HG03064 (cell line): Measurements from ENCODE around the gene KRTAP10-1.
"Not testable (repeated sequence)": the region's sequence is repeated elsewhere in the genome, so short reads cannot be mapped to it uniquely, and the experiment has no call there.

Experiments used
- ATAC-seq: cut with Tn5 transposase; IDR thresholded peaks from one replicate; pipeline ENCODE4 v1.9.1; 2021; ENCODE audit warnings: low read depth; ENCODE audit not compliant: unreplicated experiment

KRTAP10-1 gene, protein sequence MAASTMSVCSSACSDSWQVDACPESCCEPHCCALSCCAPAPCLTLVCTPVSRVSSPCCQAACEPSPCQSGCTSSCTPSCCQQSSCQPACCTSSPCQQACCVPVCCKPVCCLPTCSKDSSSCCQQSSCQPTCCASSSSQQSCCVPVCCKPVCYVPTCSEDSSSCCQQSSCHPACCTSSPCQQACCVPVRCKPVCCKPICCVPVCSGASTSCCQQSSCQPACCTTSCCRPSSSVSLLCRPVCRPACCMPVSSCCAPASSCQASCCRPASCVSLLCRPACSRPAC

GRCh38 chr21:44539991-44540666, at the start of gene KRTAP10-1:
Gene KRTAP10-1 (minus strand): TSS chr21:44540195. CDS start chr21:44540150, 45 bp downstream.
- no peak for ATAC-seq

DNA sequence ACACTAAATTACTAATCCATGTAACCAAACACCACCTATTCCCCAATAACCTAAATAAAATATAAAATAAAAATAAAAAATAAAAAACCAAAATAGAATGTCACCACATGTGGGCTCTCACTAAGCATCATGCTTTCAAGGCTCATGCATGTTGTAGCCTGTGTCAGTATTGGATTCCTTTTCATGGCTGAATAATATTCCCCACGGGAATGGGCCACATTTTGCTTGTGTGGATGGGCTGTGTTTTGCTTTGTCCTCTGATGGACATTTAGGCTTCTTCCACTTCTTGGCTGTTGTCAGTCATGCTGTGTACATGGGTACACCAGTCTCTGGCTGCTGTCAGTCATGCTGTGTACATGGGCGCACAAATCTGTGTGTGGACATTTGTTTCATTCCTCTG, 49.1 kb upstream of the KRTAP10-1 start:
- no peak for ATAC-seq

GRCh38 chr21:44585892-44586291, 45.9 kb upstream of the KRTAP10-1 start:
- no peak for ATAC-seq

GRCh38 chr21:44583800-44584147, 43.8 kb upstream of the KRTAP10-1 start:
- no peak for ATAC-seq

DNA sequence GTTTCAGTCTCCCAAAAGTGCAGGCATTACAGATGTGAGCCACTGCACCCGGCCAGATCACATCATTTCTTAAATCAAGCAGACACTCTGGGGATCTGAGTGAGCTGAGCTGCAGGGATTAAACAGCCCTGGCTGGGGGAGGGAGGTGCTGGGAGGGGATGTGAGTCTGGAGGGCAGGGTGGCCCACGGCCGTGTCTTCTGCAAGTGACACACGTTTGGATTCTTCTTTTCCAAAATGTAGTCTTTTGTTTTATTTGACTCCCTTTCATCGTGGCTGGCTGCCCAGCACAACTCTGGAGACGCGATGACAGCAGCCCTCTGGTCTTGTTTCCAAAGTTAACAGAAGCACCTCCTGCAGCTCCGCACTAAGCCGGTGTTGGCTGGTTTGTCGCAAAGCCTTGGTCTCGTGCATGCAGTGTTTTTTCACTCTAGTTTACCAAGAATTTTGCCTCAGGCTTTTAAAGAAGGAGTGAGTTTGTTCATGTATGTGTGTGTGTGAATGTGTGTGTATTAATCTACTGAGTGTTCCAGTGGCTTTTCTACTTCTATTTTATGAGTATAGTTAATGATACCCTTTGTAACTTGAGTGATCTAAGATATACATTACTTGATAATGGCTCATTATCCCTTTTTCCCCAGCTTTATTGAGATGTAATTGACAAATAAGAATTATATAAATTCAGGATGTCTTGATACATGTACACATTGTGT, 43.2 kb upstream of the KRTAP10-1 start:
- ATAC-seq, result no peak

- no peak for ATAC-seq
These were observed 42.1 kb upstream of the KRTAP10-1 start for GRCh38 chr21:44582055-44582454.

GRCh38 chr21:44581158-44581557, 41.2 kb upstream of the KRTAP10-1 start:
- ATAC-seq, result no peak

DNA sequence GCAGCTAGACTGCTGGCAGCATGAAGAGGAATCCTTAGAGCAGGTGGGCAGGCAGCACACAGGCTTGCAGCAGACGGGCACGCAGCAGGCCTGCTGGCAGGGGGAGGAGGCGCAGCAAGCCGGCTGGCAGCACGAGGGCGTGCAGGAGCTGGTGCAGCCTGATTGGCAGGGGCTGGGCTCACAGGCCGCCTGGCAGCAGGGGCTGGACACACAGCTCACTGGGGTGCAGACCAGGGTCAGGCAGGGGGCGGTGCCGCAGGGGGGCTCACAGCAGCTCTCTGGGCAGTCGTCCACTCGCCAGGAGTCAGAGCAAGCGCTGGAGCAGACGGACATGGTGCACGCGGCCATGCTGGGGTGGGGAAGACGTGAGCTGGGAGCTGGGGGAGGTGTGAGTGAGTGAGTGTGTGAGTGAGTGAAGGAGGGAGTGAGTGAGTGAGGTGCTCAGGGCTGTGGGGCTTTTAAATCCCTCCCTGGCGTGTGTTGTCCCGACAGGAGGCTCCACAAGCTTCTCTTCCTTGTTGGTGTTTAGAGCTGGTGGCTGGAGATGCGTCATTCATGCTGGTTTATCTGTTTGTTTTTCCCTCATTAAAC, 40.3 kb upstream of the KRTAP10-1 start, which contains the start of gene KRTAP10-5:
KRTAP10-5 (minus strand) TSS at position 374 of the 591 bp plus-strand sequence; CDS start at position 348, 26 bp downstream.
- not testable (repeated sequence) for ATAC-seq

- no peak for ATAC-seq
These were observed 39.8 kb upstream of the KRTAP10-1 start for GRCh38 chr21:44579833-44580144.

GRCh38 chr21:44579056-44579832, 39.2 kb upstream of the KRTAP10-1 start:
- ATAC-seq, result no peak

DNA sequence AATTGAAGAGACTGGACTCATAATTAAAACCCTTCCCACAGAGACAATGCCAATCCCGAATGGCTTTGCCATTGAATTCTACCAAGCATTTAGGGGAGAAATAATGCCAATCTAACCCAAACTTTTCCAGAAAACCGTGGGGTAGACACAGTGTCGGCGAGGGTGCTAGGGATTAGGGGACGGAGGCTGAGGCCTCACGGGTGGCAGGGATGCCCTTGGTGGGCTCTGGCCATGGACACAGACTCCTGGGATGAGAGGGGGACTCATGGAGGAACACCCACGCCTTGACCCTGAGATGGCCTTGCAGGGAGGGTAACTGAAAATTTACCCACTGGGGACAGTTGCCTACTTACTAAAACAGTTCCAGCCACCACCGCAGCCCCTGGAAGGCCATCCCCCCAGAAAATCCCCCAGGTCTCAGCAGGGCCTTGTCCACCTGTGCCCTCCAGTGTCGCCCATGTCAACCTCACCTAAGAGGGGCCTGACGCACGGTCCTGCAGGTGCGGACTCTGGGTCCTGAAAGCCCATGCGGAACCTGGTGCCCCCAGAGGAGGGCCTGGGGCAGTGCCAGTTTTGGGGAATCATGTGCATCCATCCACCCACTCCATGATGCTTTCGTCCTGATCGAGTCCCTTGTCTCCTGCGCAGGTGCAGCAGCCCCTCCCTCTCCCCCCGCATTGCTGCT, 38.5 kb upstream of the KRTAP10-1 start:
- ATAC-seq, result no peak

- no peak for ATAC-seq
These were observed 36.0 kb upstream of the KRTAP10-1 start for GRCh38 chr21:44576025-44576420.

- ATAC-seq, result no peak
These were observed 35.5 kb upstream of the KRTAP10-1 start for GRCh38 chr21:44575307-44576024.

DNA sequence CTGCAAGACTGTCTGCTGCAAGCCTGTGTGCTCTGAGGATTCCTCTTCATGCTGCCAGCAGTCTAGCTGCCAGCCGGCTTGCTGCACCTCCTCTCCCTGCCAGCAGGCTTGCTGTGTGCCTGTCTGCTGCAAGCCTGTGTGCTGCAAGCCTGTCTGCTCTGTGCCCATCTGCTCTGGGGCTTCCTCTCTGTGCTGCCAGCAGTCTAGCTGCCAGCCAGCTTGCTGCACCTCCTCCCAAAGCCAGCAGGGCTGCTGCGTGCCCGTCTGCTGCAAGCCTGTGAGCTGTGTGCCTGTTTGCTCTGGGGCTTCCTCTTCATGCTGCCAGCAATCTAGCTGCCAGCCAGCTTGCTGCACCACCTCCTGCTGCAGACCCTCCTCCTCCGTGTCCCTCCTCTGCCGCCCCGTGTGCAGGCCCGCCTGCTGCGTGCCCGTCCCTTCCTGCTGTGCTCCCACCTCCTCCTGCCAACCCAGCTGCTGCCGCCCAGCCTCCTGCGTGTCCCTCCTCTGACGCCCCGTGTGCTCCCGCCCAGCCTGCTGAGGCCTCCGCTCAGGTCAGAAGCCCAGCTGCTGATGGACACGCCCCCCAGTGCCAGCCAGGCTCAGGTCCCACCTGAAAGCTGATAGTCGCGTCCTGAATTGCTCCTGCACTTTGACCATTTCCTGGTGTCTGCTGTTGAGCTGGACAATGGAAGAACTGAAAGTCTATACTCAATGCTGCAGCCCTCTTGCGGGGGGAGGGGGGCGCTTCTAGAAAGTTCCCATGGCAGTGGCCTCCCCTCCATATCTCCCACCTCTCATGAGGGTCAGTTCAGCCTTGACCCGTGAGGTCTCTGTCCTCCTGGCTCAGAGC, 34.7 kb upstream of the KRTAP10-1 start:
- no peak for ATAC-seq

DNA sequence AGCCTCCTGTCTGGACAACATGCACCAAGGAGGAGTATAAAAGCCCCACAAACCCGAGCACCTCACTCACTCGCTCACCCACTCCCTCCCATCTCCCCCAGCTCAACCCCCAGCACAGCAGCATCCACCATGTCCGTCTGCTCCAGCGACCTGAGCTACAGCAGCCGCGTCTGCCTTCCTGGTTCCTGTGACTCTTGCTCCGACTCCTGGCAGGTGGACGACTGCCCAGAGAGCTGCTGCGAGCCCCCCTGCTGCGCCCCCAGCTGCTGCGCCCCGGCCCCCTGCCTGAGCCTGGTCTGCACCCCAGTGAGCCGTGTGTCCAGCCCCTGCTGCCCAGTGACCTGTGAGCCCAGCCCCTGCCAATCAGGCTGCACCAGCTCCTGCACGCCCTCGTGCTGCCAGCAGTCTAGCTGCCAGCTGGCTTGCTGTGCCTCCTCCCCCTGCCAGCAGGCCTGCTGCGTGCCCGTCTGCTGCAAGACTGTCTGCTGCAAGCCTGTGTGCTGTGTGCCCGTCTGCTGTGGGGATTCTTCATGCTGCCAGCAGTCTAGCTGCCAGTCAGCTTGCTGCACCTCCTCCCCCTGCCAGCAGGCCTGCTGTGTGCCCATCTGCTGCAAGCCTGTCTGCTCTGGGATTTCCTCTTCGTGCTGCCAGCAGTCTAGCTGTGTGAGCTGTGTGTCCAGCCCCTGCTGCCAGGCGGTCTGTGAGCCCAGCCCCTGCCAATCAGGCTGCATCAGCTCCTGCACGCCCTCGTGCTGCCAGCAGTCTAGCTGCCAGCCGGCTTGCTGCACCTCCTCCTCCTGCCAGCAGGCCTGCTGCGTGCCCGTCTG, 33.8 kb upstream of the KRTAP10-1 start, which contains the start of gene KRTAP10-4:
KRTAP10-4 (plus strand) TSS at position 100 of the 827 bp plus-strand sequence; CDS start at position 130, 30 bp downstream.
- not testable (repeated sequence) for ATAC-seq

DNA sequence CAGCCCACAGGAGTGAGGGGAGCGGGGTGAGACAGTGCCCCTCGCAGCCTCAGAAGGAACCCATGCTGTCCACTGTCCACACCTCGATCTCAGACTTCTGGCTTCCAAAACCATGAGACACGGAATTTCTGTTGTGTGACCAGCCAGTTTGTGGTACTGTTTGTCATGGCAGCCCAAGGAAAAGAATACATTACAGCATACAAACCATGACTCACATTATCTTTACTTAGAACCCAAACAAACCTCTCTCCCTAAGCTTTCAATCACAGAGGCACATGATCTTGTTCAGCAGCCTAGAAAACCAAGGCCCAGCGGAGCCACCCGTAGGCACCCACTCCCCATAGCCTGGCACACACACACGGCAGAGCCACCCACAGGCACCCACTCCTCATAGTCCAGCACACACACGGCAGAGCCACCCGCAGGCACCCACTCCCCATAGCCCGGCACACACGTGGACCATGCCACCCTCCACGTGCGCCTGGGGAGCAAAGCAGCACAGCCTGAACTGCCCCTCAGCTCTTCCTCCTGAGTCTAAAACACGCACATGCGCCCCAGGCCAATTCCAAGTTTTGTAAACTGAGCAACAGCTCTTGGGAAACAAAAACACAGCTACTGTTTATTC, 33.1 kb upstream of the KRTAP10-1 start:
- no peak for ATAC-seq
